Aorta (tissue), 5 donors: ENCODE data around the gene CDC42. TPM values are rescaled to one million over a fixed set of nuclear protein-coding genes. Genes with fewer than 3 reads are reported as not detected.

Experiments used
- ATAC-seq: fragments of 200-7000 bp; cut with Tn5 transposase; one replicate; pipeline ENCODE4 v1.9.1; 2022; ENCODE audit warnings: moderate library complexity; ENCODE audit not compliant: low FRiP score
- DNase-seq, 2 donors: peaks; one replicate each; pipeline ENCODE4 v3.0.0-alpha.2; 2020
- H3K27ac ChIP-seq, 2 donors: one replicate each; pipeline ENCODE4 v1.5.1; 2013; ENCODE audit warnings: low read length in 2 of 2, mild to moderate bottlenecking in 2 of 2, moderate library complexity in 2 of 2, control low read depth in 1 of 2, inconsistent platforms in 1 of 2, low read depth in 1 of 2
- H3K27me3 ChIP-seq, 2 donors: one replicate each; pipeline ENCODE4 v1.6.1; 2013; ENCODE audit warnings: control low read depth in 1 of 2, low read length in 1 of 2, mild to moderate bottlenecking in 1 of 2, moderate library complexity in 1 of 2; ENCODE audit not compliant: insufficient read depth in 2 of 2, control insufficient read depth in 1 of 2
- H3K36me3 ChIP-seq, 2 donors: one replicate each; pipeline ENCODE4 v1.6.1; 2013; ENCODE audit warnings: control low read depth in 1 of 2, low read length in 1 of 2, mild to moderate bottlenecking in 1 of 2; ENCODE audit not compliant: insufficient read depth in 2 of 2, control insufficient read depth in 1 of 2
- H3K4me1 ChIP-seq, 2 donors: one replicate each; pipeline ENCODE4 v1.6.1; 2013; ENCODE audit warnings: low read length in 2 of 2, control low read depth in 1 of 2, mild to moderate bottlenecking in 1 of 2, moderate library complexity in 1 of 2; ENCODE audit not compliant: insufficient read depth in 2 of 2, control insufficient read depth in 1 of 2
- H3K4me3 ChIP-seq, 2 donors: one replicate each; pipeline ENCODE4 v1.5.1; 2013; ENCODE audit warnings: low read length in 2 of 2, control low read depth in 1 of 2, mild to moderate bottlenecking in 1 of 2
- H3K9me3 ChIP-seq: one replicate; pipeline ENCODE4 v1.6.1; 2013; ENCODE audit warnings: mild to moderate bottlenecking, low read length; ENCODE audit not compliant: control insufficient read depth
- WGBS, 2 donors: extraction: QIAGEN DNeasy Blood & Tissue Kit; methylation state at CpG; one replicate each; pipeline ENCODE4 v1.1.7; 2013; 5-methylcytosine and 5-hydroxymethylcytosine counted together
- intact Hi-C, 2 donors: fragments of 100-400 bp; cut with DNase I; formaldehyde crosslinking; loops; one replicate each; pipeline versions ENCODE4 v1.14.2 to v1.15.0; 2022
- polyA plus RNA-seq, 2 donors: library from polyadenylated mRNA; stranded (reverse); fragments of 200-250 nt; gene quantifications; one replicate each; pipeline ENCODE4 v1.2.3, GENCODE V29; 2013
- total RNA-seq, 2 donors: library from RNA; stranded (reverse); fragmentation: NEBNext Ultra II Directional; extraction: Animal tissue kit (Norgen Biotek cat#: 25700); gene quantifications; one replicate each; pipeline ENCODE4 v1.2.1, GENCODE V29; 2021
- donor health status: healthy with polysubstance abuse.
- donor health status: Bipolar disorder and iron deficiency.
- donor health status: DM: no; HTN: no; CAD: no.
- donor health status: DM: no; HTN: no; CAD: no.
- donor health status: DM: yes; HTN: yes; CAD: no.

CDC42 gene
- total and polyA plus RNA-seq, 4 donors, result 123 to 211 (median 190) TPM

GRCh38 chr1:22055463-22055862, 3.0 kb downstream of the CDC42 start:
- no peaks in the 10 kb centered on the region for H3K9me3 ChIP-seq
- 28 to 32% methylated on average over 6 of the region's 6 CpGs for whole genome bisulfite sequencing, 2 donors
- no peak for ATAC-seq
- no peaks in the 10 kb centered on the region for H3K27me3 ChIP-seq
- no peak overlapping the region for H3K4me3 ChIP-seq
- intact Hi-C loops, result no loop called here
- H3K27ac ChIP-seq, result peak overlapping the region in 1 of 2 donors; percentile 36
- H3K36me3 ChIP-seq, result no peaks in the 10 kb centered on the region
- no peak for DNase-seq
- H3K4me1 ChIP-seq, result peaks cover 0 to 5% of the 10 kb centered on the region in 2 donors

GRCh38 chr1:22056043-22056442, 3.5 kb downstream of the CDC42 start:
- Histone ChIP-seq H3K4me3 (no peak overlapping the region), H3K27ac (peak overlapping the region in 1 of 2 donors; percentile 36), H3K4me1 (peaks cover 0 to 5% of the 10 kb centered on the region in 2 donors), H3K36me3 (no peaks in the 10 kb centered on the region), H3K27me3 (no peaks in the 10 kb centered on the region), H3K9me3 (no peaks in the 10 kb centered on the region)
- ATAC-seq, result no peak
- intact Hi-C loops, result no loop called here
- 10 to 17% methylated on average over 1 of the region's 1 CpG for WGBS, 2 donors
- no peak for DNase-seq

GRCh38 chr1:22056936-22057335, 4.4 kb downstream of the CDC42 start:
- Histone ChIP-seq H3K4me1 (peaks cover 0 to 5% of the 10 kb centered on the region in 2 donors), H3K27me3 (no peaks in the 10 kb centered on the region), H3K36me3 (no peaks in the 10 kb centered on the region), H3K9me3 (no peaks in the 10 kb centered on the region), H3K4me3 (no peak overlapping the region), H3K27ac (no peak overlapping the region)
- ATAC-seq (no peak), DNase-seq (no peak)
- intact Hi-C loops, result no loop called here
- WGBS, 2 donors, result 35 to 43% methylated on average over 2 of the region's 2 CpGs

DNA sequence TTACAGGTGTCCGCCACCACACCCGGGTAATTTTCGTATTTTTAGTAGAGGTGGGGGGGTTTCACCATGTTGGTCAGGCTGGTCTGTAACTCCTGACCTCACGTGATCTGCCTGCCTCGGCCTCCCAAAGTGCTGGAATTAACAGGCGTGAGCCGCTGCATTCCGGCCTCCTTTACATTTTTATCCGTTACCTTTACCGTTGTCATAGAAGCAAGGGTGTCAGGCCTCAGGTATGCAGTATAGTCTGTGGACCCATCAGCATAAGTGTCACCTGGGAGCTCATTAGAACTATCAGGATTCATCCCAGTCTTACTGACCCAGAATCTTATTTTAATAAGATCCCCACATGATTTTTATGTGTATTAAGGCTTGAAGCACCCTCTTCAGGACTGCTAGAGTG, 5.4 kb downstream of the CDC42 start:
- DNase-seq (no peak), ATAC-seq (no peak)
- H3K36me3 ChIP-seq, result no peaks in the 10 kb centered on the region
- H3K4me3 ChIP-seq, result no peak overlapping the region
- no peaks in the 10 kb centered on the region for H3K9me3 ChIP-seq
- peaks cover 0 to 5% of the 10 kb centered on the region in 2 donors for H3K4me1 ChIP-seq
- 88 to 90% methylated on average over 10 of the region's 10 CpGs for WGBS, 2 donors
- intact Hi-C loops, result no loop called here
- H3K27me3 ChIP-seq, result no peaks in the 10 kb centered on the region
- H3K27ac ChIP-seq, result no peak overlapping the region

DNA sequence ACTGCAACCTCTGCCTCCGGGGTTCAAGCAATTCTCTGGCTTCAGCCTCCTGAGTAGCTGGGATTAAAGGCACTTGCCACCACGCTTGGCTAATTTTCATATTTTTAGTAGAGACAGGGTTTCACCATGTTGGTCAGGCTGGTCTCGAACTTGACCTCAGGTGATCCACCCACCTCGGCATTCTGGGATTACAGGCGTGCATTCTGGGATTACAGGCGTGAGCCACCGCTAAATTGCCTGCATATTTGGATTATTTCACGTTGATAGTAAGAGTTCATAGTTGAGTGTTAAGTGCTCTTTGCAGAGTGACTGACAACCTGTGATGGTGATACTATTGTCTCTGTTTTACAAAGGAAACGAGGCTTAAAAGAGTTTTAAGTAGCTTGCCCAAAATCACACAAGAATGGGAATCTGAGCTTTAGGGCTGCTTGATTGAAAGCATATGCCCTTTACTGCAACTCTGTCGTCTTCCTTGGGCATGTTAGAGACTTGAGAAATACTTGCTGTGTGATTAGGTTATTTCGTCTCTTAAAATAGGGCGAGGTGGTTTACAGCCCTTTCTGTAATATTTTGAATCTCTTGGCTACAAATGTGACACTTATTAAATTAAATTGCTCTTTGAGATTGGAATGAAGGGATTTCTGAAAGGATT, 12.4 kb downstream of the CDC42 start:
- H3K4me3 ChIP-seq, result peak overlapping the region in 1 of 2 donors; percentile 5
- no peaks in the 10 kb centered on the region for H3K36me3 ChIP-seq
- no peak for DNase-seq
- H3K4me1 ChIP-seq, result peaks cover 6% of the 10 kb centered on the region in 2 donors
- no peaks in the 10 kb centered on the region for H3K9me3 ChIP-seq
- no peak overlapping the region for H3K27ac ChIP-seq
- WGBS, 2 donors, result 71 to 73% methylated on average over 11 to 12 of the region's 12 CpGs
- intact Hi-C loops, result no loop called here
- ATAC-seq, result no peak
- H3K27me3 ChIP-seq, result no peaks in the 10 kb centered on the region

DNA sequence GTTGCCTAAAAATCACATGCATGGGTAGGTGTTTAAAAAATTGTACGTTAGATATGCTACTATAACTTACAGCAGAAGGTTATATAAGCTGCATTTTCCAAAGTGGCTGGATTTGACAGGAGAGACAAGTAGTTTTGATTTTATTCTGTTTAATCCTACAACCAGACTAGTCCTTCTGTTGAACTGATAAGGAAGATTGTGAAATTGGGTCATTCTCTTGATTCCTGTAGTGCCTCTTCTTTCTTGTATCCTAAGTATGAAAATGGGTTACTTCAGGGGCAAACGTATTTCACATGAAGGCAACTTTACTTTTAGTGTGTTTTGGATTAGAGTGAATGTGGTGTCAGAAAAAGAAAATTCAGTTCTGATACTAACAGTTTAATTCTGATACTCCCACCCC, 19.0 kb downstream of the CDC42 start:
- ATAC-seq (no peak), DNase-seq (no peak)
- WGBS, 2 donors, result 71 to 78% methylated on average over 2 of the region's 2 CpGs
- Histone ChIP-seq H3K4me3 (no peak overlapping the region), H3K4me1 (peaks cover 3 to 14% of the 10 kb centered on the region in 2 donors), H3K36me3 (no peaks in the 10 kb centered on the region), H3K27ac (no peak overlapping the region), H3K9me3 (no peaks in the 10 kb centered on the region), H3K27me3 (no peaks in the 10 kb centered on the region)
- intact Hi-C loops, result no loop called here

- no peak for DNase-seq
- no peaks in the 10 kb centered on the region for H3K27me3 ChIP-seq
- no peak overlapping the region for H3K4me3 ChIP-seq
- H3K9me3 ChIP-seq, result no peaks in the 10 kb centered on the region
- H3K36me3 ChIP-seq, result no peaks in the 10 kb centered on the region
- intact Hi-C loops, result no loop called here
- no peak overlapping the region for H3K27ac ChIP-seq
- ATAC-seq, result no peak
- 8 to 22% methylated on average over 1 of the region's 1 CpG for WGBS, 2 donors
- H3K4me1 ChIP-seq, result peaks cover 2 to 16% of the 10 kb centered on the region in 2 donors
Observed at GRCh38 chr1:22074803-22075202, 22.3 kb downstream of the CDC42 start.

GRCh38 chr1:22075718-22076117, 23.2 kb downstream of the CDC42 start:
- H3K9me3 ChIP-seq, result no peaks in the 10 kb centered on the region
- H3K27me3 ChIP-seq, result no peaks in the 10 kb centered on the region
- 36 to 47% methylated on average over 2 of the region's 2 CpGs for WGBS, 2 donors
- no peak overlapping the region for H3K4me3 ChIP-seq
- H3K4me1 ChIP-seq, result peaks cover 2 to 16% of the 10 kb centered on the region in 2 donors
- no peak overlapping the region for H3K27ac ChIP-seq
- no peaks in the 10 kb centered on the region for H3K36me3 ChIP-seq
- DNase-seq (no peak), ATAC-seq (no peak)
- intact Hi-C loops, result no loop called here

GRCh38 chr1:22076346-22076745, 23.8 kb downstream of the CDC42 start:
- ATAC-seq (no peak), DNase-seq (no peak)
- intact Hi-C loops, result no loop called here
- no peaks in the 10 kb centered on the region for H3K36me3 ChIP-seq
- no peak overlapping the region for H3K27ac ChIP-seq
- no peaks in the 10 kb centered on the region for H3K27me3 ChIP-seq
- no peak overlapping the region for H3K4me3 ChIP-seq
- H3K4me1 ChIP-seq, result peaks cover 2 to 16% of the 10 kb centered on the region in 2 donors
- H3K9me3 ChIP-seq, result no peaks in the 10 kb centered on the region
- 94 to 96% methylated on average over 3 of the region's 3 CpGs for WGBS, 2 donors
